ENCODE data around the gene ROR2.

DNA sequence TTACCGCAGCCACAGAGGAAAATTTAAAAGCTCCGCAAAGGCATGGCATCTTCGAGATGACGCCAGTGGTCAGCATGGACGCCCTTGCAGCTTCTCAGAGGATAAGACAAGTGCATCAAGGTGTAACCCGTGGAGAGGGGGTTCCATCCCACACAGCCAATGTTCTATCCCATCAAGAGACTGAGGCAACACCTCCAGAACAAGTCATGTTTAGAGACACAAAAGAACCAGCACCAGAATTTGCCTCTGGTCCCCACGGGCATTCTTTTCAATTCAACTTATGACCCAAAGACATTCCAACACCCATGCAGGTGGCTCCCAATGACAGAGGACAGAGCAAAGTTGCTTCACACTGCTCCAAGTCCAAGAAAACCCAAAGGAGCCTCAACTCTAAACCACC lies 20.7 kb downstream of the ROR2 start:
- TF ChIP-seq, protein P1, sequence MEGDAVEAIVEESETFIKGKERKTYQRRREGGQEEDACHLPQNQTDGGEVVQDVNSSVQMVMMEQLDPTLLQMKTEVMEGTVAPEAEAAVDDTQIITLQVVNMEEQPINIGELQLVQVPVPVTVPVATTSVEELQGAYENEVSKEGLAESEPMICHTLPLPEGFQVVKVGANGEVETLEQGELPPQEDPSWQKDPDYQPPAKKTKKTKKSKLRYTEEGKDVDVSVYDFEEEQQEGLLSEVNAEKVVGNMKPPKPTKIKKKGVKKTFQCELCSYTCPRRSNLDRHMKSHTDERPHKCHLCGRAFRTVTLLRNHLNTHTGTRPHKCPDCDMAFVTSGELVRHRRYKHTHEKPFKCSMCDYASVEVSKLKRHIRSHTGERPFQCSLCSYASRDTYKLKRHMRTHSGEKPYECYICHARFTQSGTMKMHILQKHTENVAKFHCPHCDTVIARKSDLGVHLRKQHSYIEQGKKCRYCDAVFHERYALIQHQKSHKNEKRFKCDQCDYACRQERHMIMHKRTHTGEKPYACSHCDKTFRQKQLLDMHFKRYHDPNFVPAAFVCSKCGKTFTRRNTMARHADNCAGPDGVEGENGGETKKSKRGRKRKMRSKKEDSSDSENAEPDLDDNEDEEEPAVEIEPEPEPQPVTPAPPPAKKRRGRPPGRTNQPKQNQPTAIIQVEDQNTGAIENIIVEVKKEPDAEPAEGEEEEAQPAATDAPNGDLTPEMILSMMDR (conservative IDR thresholded peaks at IDR 0.05; ENCODE audit: low read depth, low read length): no peak
- TF ChIP-seq EZH2 (IDR thresholded peaks at IDR 0.05; ENCODE audit: low read length, unreplicated experiment) (no peak), EZH2phosphoT487 (IDR thresholded peaks at IDR 0.05; ENCODE audit: borderline replicate concordance, low read length) (no peak)

Data from PC-3 (cell line).